ENCODE results near the gene MCRIP2. TPM values are rescaled to one million over a fixed set of nuclear protein-coding genes. Genes with fewer than 3 reads are reported as not detected.

Gene MCRIP2
- total and polyA plus RNA-seq, 10 donors, result 23.6 to 106 (median 41.8) TPM

DNA sequence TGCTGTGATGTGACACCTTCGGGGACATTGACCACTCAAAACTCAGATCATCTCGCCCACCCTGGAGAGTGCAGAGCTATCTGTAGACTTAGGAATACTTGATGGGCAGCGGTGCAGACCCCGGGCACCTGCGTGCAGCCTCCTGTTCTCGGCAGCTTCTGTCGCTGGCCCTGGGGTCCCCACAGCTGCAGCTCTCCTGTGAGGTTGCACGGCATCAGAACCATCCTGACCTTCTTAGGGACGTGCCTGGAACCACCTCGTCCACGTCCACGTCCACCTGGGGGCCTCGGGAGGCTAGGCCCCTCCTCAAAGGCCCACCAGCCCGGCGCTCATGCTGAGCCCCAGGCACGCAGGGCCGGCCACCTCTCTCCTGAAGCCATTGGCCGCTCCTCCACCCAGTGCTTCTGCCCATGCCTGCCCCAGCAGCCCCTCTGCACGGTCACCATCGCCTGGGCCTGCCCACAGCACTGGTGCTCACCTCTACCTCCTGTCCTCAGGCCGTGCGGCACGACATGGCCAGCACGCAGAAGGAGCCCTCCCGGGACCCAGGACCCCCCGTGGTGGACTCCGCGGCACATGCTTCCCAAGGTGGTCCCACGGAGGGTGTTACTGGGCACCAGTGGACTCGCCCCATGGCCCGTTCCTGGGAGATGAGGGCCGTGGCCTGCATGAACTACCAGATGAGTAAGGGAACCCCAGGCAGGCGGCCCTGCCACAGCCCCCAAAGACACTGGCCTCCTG, 13.1 kb upstream of the MCRIP2 start:
- H3K4me3 ChIP-seq, result no peak overlapping the region
- H3K36me3 ChIP-seq, result peaks cover 0 to 63% (median 45%) of the 10 kb centered on the region in 6 donors
- peaks cover 0 to 13% (median 0%) of the 10 kb centered on the region in 7 donors for H3K27me3 ChIP-seq (replicated peaks in 1 of 7)
- TF ChIP-seq POLR2AphosphoS5 (IDR thresholded peaks at IDR 0.05) (no peak), POLR2A (IDR thresholded peaks at IDR 0.05) (no peak)
- TF ChIP-seq, protein P1, sequence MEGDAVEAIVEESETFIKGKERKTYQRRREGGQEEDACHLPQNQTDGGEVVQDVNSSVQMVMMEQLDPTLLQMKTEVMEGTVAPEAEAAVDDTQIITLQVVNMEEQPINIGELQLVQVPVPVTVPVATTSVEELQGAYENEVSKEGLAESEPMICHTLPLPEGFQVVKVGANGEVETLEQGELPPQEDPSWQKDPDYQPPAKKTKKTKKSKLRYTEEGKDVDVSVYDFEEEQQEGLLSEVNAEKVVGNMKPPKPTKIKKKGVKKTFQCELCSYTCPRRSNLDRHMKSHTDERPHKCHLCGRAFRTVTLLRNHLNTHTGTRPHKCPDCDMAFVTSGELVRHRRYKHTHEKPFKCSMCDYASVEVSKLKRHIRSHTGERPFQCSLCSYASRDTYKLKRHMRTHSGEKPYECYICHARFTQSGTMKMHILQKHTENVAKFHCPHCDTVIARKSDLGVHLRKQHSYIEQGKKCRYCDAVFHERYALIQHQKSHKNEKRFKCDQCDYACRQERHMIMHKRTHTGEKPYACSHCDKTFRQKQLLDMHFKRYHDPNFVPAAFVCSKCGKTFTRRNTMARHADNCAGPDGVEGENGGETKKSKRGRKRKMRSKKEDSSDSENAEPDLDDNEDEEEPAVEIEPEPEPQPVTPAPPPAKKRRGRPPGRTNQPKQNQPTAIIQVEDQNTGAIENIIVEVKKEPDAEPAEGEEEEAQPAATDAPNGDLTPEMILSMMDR (IDR thresholded peaks at IDR 0.05 in 8 of 11, conservative IDR thresholded peaks at IDR 0.05 in 3 of 11), result no peak
- intact Hi-C loops (cut with DNase I; ENCODE audit: low total_unique reads), result no loop called here
- peak overlapping the region in 3 of 8 donors; percentile 39 to 48 (median 48) for H3K27ac ChIP-seq
- DNase-seq, result peak; percentile 76
- peaks cover 0 to 38% (median 18%) of the 10 kb centered on the region in 6 donors for H3K4me1 ChIP-seq
- no peaks in the 10 kb centered on the region for H3K9me3 ChIP-seq
- 91 to 95% (median 94%) methylated on average over 19 to 33 of the region's 33 CpGs for WGBS, 5 donors

DNA sequence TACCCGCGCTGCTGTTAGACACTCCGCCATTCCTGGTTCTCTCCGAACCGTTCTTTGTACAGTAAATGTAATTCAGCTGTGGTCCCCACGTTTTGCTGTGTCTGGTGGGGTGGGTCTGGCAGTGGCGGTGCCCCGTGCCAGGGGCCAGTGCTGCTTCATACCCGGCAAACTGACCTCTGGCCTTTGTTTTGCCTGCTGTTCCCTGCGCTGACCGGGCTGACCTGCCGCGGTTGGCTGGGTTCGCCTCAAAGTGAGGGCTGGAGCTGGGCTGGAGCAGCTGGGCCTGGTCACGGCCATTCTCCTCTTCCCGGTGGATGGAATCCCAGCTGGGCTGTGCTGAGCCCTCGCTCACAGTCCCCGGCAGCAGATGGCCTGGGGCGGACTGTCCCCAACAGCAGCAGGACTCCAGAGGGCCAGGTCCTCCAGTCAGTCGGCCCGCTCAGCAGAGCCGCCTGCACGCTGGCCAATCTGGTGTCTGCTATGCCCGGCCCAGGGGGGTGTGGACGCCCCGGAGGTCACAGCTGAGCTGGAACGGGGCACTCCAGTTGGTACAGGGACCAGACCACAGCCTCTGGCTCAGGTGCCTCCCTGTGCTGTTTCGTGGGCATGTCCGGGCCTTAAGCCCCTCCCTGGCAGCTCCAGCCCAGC, 12.3 kb upstream of the MCRIP2 start:
- H3K36me3 ChIP-seq, result peaks cover 0 to 71% (median 51%) of the 10 kb centered on the region in 6 donors
- intact Hi-C loops (cut with DNase I; ENCODE audit: low total_unique reads), result no loop called here
- peaks cover 0 to 42% (median 19%) of the 10 kb centered on the region in 6 donors for H3K4me1 ChIP-seq
- DNase-seq, result peak; percentile 72
- H3K9me3 ChIP-seq, result no peaks in the 10 kb centered on the region
- TF ChIP-seq POLR2AphosphoS5 (IDR thresholded peaks at IDR 0.05), result peak in 1 of 3 donors; percentile 22
- TF ChIP-seq POLR2A (IDR thresholded peaks at IDR 0.05), result no peak
- H3K27ac ChIP-seq, result peak overlapping the region in 4 of 8 donors; percentile 25 to 48 (median 44)
- WGBS, 5 donors, result 77 to 85% (median 82%) methylated on average over 17 to 29 of the region's 29 CpGs
- H3K27me3 ChIP-seq (replicated peaks in 1 of 7), result peaks cover 0 to 13% (median 0%) of the 10 kb centered on the region in 7 donors
- no peak overlapping the region for H3K4me3 ChIP-seq

DNA sequence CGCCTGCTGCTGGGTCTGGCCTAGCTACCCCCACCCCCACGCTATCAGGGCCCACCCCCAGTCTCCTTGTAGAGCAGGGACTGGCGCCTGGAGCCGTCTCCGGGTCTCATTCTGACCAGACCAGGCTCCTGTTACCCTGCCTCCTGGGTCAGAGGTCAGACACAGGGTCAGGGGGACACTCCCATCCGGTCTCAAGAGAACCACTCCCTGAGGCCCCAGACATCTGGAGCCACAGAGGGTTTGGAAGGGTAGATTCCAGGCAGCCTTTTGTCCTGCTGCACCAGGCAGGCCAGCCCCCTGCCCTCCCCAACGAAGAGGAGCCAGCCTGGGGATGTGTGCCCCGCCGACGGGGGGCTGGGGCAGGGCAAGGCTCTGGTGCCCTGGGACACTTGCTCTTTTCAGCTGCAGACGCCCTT, 11.8 kb upstream of the MCRIP2 start:
- 46 to 74% (median 56%) methylated on average over 5 to 11 of the region's 11 CpGs for WGBS, 5 donors
- H3K36me3 ChIP-seq, result peaks cover 0 to 74% (median 51%) of the 10 kb centered on the region in 6 donors

DNA sequence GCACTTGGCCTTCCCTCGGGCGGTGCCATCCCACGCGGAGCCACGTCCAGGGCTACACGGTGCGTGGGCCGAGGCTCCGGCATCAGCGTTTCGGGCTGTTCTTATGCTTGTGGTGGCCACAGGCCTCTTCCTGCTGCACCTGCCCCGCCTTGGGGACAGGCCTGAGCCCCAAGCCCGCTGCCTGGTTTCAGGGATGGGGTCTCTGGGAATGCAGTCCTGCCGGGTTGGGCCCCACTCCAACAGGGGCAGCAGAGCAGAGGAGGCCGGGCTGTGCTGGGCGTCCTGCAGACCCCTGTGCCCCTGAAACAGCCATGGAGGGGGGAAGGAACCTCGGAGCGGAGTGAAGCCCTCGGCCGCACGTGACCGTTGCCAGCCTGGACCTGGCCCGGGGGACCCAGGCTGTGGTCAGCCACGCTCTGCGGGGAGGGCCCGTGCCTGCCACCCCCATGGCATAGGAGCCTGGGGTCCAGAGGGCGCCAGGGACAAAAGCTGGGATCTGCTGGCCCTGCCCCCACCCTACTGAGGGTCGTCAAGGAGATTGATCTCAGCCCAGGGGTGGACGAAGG, 11.3 kb upstream of the MCRIP2 start:
- Histone ChIP-seq H3K36me3 (peaks cover 0 to 72% (median 49%) of the 10 kb centered on the region in 6 donors), H3K9me3 (no peaks in the 10 kb centered on the region), H3K27me3 (replicated peaks in 1 of 7) (peaks cover 0 to 13% (median 0%) of the 10 kb centered on the region in 7 donors), H3K4me3 (no peak overlapping the region), H3K27ac (peak overlapping the region in 5 of 8 donors; percentile 14 to 48 (median 30)), H3K4me1 (peaks cover 6 to 52% (median 28%) of the 10 kb centered on the region in 6 donors)
- intact Hi-C loops (cut with DNase I; ENCODE audit: low total_unique reads), result no loop called here
- WGBS, 5 donors, result 35 to 56% (median 41%) methylated on average over 4 to 29 of the region's 29 CpGs
- peak; percentile 65 for DNase-seq
- TF ChIP-seq POLR2A (IDR thresholded peaks at IDR 0.05) (no peak), POLR2AphosphoS5 (IDR thresholded peaks at IDR 0.05) (peak in 2 of 3 donors; percentile 29 to 63)
- TF ChIP-seq, protein P1 (IDR thresholded peaks at IDR 0.05 in 8 of 11, conservative IDR thresholded peaks at IDR 0.05 in 3 of 11), result no peak

More for the DNA sequence above, 11.8 kb upstream of the MCRIP2 start:
- DNase-seq, result peak; percentile 67
- TF ChIP-seq POLR2A (IDR thresholded peaks at IDR 0.05) (no peak), POLR2AphosphoS5 (IDR thresholded peaks at IDR 0.05) (no peak)
- TF ChIP-seq, protein P1 (IDR thresholded peaks at IDR 0.05 in 8 of 11, conservative IDR thresholded peaks at IDR 0.05 in 3 of 11), result no peak
- intact Hi-C loops (cut with DNase I; ENCODE audit: low total_unique reads), result no loop called here
- Histone ChIP-seq H3K4me1 (peaks cover under 1 to 47% (median 23%) of the 10 kb centered on the region in 6 donors), H3K4me3 (no peak overlapping the region), H3K27me3 (replicated peaks in 1 of 7) (peaks cover 0 to 13% (median 0%) of the 10 kb centered on the region in 7 donors), H3K27ac (peak overlapping the region in 5 of 8 donors; percentile 14 to 48 (median 39)), H3K9me3 (no peaks in the 10 kb centered on the region)

Data from spleen (tissue), 11 donors.